Lower leg skin (tissue), 4 donors: ENCODE data around the gene TEX28. TPM values are rescaled to one million over a fixed set of nuclear protein-coding genes. Genes with fewer than 3 reads are reported as not detected.

Experiments
- DNase-seq, 2 donors: peaks; one replicate each; pipeline ENCODE4 v3.0.0-alpha.2; 2019; ENCODE audit warnings: low spot score in 2 of 2
- H3K4me3 ChIP-seq: fragments of 200-600 bp; sonication (generic); 2 replicates; pipeline ENCODE4 v1.5.1; 2017; ENCODE audit warnings: mild to moderate bottlenecking, low read depth; ENCODE audit not compliant: poor library complexity, severe bottlenecking
- CTCF ChIP-seq, 3 donors: fragments of 450-650 bp; IDR thresholded peaks; one replicate each; pipeline ENCODE4 v1.5.1; 2016; ENCODE audit warnings: antibody characterized with exemption in 3 of 3, mild to moderate bottlenecking in 3 of 3, moderate library complexity in 2 of 3
- POLR2A ChIP-seq, 2 donors: fragments of 450-650 bp; IDR thresholded peaks; one replicate each; pipeline ENCODE4 v1.6.1; 2016 to 2017; ENCODE audit warnings: antibody characterized with exemption in 2 of 2, mild to moderate bottlenecking in 1 of 2, moderate library complexity in 1 of 2
- WGBS, 2 donors: methylation state at CpG; one replicate each; pipeline ENCODE4 v1.1.5; 2018; 5-methylcytosine and 5-hydroxymethylcytosine counted together
- intact Hi-C: fragments of 100-400 bp; cut with DNase I; formaldehyde crosslinking; loops from one replicate; pipeline ENCODE4 v1.15.0; 2023; ENCODE audit warnings: low total_unique reads
- total RNA-seq, 4 donors: library from RNA; depleted of rRNA; stranded (reverse); fragments of >200 nt; gene quantifications; one replicate each; pipeline ENCODE4 v1.1.0, GENCODE V29; 2016

The TEX28 gene
- total RNA-seq, 4 donors from 2014 or later: 1.1 to 2.4 TPM; not detected in 2

DNA sequence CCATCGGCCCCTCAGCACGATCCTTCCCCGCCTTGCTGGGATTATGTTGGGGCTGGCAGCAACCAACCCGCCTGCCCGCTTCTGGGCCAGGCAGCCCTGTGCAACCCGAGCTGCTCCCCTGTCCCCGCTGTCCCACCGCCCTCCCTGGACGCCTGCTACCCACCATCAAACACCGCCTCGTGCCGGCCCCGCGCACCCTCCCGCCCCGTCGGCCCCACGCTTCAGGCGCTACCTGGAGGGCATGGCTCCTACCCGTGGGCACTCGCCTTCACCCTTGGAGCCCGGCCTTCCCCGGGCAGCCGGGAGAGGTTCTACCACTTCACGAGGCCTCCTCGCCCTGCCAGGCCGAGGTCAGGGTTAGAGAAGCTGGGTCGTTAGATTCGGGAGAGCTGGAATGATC is 37.6 kb upstream of the TEX28 start:
- intact Hi-C loops: no loop called here

DNA sequence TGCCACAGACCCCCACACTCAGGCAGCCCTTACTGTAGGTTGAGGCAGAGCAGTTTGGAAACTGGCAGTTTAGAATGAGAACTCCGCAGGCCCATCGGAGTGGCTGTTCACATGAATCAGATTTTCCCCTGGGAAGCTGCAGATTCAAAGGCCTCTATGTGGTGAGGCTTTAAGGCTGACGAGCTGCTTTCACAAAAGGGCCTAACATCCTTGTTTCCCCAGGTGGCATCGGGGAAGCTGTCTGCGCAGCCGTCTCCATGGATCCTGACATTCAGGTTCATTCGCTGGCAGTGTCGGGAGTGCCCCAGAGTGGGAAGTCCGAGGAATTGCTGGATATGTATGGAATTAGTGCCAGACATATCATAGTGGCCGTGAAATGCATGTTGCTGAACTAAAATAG is 34.4 kb upstream of the TEX28 start:
- intact Hi-C loops: no loop called here
- WGBS, 2 donors: 82 to 92% methylated on average over 10 of the region's 10 CpGs
- DNase-seq: no peak
- H3K4me3 ChIP-seq: no peak overlapping the region
- TF ChIP-seq CTCF (IDR thresholded peaks at IDR 0.05) (no peak), POLR2A (IDR thresholded peaks at IDR 0.05) (no peak)

More for the DNA sequence above, 37.6 kb upstream of the TEX28 start:
- 85 to 93% methylated on average over 7 to 28 of the region's 29 CpGs for WGBS, 2 donors
- no peak for TF ChIP-seq CTCF (IDR thresholded peaks at IDR 0.05)
- no peak for TF ChIP-seq POLR2A (IDR thresholded peaks at IDR 0.05)
- H3K4me3 ChIP-seq: no peak overlapping the region
- DNase-seq: no peak

- DNase-seq: no peak
- 89 to 93% methylated on average over 3 to 5 of the region's 5 CpGs for WGBS, 2 donors
- H3K4me3 ChIP-seq: no peak overlapping the region
- TF ChIP-seq CTCF (IDR thresholded peaks at IDR 0.05) (no peak), POLR2A (IDR thresholded peaks at IDR 0.05) (no peak)
- intact Hi-C loops: no loop called here
Measured at GRCh38 chrX:154328646-154329045, 33.7 kb upstream of the TEX28 start.

GRCh38 chrX:154327038-154327820 is 32.3 kb upstream of the TEX28 start:
- TF ChIP-seq CTCF (IDR thresholded peaks at IDR 0.05): no peak
- no peak for TF ChIP-seq POLR2A (IDR thresholded peaks at IDR 0.05)
- 16 to 43% methylated on average over 11 of the region's 11 CpGs for WGBS, 2 donors
- H3K4me3 ChIP-seq: no peak overlapping the region
- intact Hi-C loops: no loop called here
- no peak for DNase-seq

DNA sequence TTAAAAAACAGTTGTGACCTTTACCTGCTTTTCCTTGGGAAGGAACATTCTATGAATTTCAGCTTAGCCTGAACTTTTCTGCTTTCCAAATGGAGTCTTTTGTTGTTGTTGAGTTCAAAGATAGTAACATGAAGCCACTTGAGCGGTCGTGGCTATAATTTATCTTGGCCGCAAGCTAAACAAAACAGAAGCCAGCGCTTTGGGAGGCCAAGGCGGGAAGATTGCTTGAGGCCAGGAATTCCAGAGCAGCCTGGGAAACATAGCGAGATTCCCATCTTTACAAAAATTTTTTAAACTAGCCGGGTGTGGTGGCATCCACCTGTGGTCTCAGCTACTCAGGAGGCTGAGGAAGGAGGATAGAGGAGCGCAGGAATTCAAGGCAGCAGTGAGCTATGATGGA is 30.6 kb upstream of the TEX28 start:
- no peak for TF ChIP-seq CTCF (IDR thresholded peaks at IDR 0.05)
- no peak for TF ChIP-seq POLR2A (IDR thresholded peaks at IDR 0.05)

GRCh38 chrX:154323537-154323936 is 28.6 kb upstream of the TEX28 start:
- intact Hi-C loops: no loop called here
- H3K4me3 ChIP-seq: no peak overlapping the region
- no peak for DNase-seq
- TF ChIP-seq CTCF (IDR thresholded peaks at IDR 0.05) (no peak), POLR2A (IDR thresholded peaks at IDR 0.05) (no peak)
- 59 to 69% methylated on average over 3 to 7 of the region's 7 CpGs for WGBS, 2 donors

More for the DNA sequence above, 30.6 kb upstream of the TEX28 start:
- 75 to 80% methylated on average over 8 of the region's 8 CpGs for WGBS, 2 donors
- H3K4me3 ChIP-seq: no peak overlapping the region
- intact Hi-C loops: no loop called here
- no peak for DNase-seq
